Left ventricle myocardium inferior (tissue), 1 donor: ENCODE results near the gene TPO. TPM values are rescaled to one million over a fixed set of nuclear protein-coding genes. Genes with fewer than 3 reads are reported as not detected.

Source experiments
- DNase-seq: peaks from one replicate; pipeline ENCODE4 v3.0.0-alpha.2; 2020
- H3K27ac ChIP-seq: fragments of 200-600 bp; replicated peaks from 2 replicates; pipeline ENCODE4 v1.8.0; 2021
- H3K27me3 ChIP-seq: fragments of 200-600 bp; 2 replicates; pipeline ENCODE4 v1.8.0; 2021; ENCODE audit warnings: low read depth
- H3K36me3 ChIP-seq: fragments of 200-600 bp; 2 replicates; pipeline ENCODE4 v1.8.0; 2021
- H3K4me1 ChIP-seq: fragments of 200-600 bp; 2 replicates; pipeline ENCODE4 v1.8.0; 2021
- H3K4me3 ChIP-seq: fragments of 200-600 bp; 2 replicates; pipeline ENCODE4 v1.8.0; 2021; ENCODE audit warnings: mild to moderate bottlenecking, moderate library complexity
- H3K9me3 ChIP-seq: fragments of 200-600 bp; replicated peaks from 2 replicates; pipeline ENCODE4 v1.8.0; 2021
- CTCF ChIP-seq: fragments of 200-600 bp; IDR thresholded peaks from 2 replicates; pipeline ENCODE4 v1.8.0; 2021; ENCODE audit warnings: antibody characterized with exemption, mild to moderate bottlenecking, borderline replicate concordance
- intact Hi-C: fragments of 100-400 bp; cut with micrococcal nuclease; formaldehyde crosslinking; loops from one replicate; pipeline ENCODE4 v1.11.0; 2022
- total RNA-seq: library from RNA; stranded (reverse); fragmentation: NEBNext Ultra II Directional; extraction: Animal tissue kit (Norgen Biotek cat#: 25700); gene quantifications from one replicate; pipeline ENCODE4 v1.2.1, GENCODE V29; 2021
- donor health status: DM: no; HTN: yes; CAD: no; lungs with severe emphysema.

TPO gene
- total RNA-seq, 1 donor from 2014 or later = 7.1 TPM

DNA sequence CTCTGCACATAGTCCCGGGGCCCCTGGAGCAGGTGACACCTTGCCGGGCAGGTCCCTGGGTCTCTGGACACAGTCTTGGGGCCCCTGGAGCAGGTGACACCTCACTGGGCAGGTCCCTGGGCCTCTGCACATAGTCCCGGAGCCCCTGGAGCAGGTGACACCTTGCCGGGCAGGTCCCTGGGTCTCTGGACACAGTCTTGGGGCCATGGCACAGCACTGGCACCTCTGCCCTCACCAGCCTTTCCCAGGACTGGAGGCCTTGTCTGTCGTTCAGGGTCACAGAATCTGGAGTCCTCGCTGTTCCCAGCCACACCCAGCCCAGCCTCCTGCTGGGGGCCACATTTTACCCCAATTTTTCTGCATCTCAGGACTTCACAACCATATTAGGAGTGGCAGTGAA lies 2.2 kb downstream of the TPO start:
- intact Hi-C loops = no loop called here
- H3K4me1 ChIP-seq = no peaks in the 10 kb centered on the region
- TF ChIP-seq CTCF = no peak
- no peak overlapping the region for H3K27ac ChIP-seq
- DNase-seq = no peak
- H3K27me3 ChIP-seq = peaks cover 5% of the 10 kb centered on the region
- H3K9me3 ChIP-seq = no peaks in the 10 kb centered on the region
- peaks cover 4% of the 10 kb centered on the region for H3K36me3 ChIP-seq
- H3K4me3 ChIP-seq = no peak overlapping the region

- H3K36me3 ChIP-seq = peaks cover 14% of the 10 kb centered on the region
- H3K4me3 ChIP-seq = no peak overlapping the region
- intact Hi-C loops = no loop called here
- peaks cover 23% of the 10 kb centered on the region for H3K27me3 ChIP-seq
- no peaks in the 10 kb centered on the region for H3K4me1 ChIP-seq
- TF ChIP-seq CTCF = no peak
- no peak for DNase-seq
- no peak overlapping the region for H3K27ac ChIP-seq
- no peaks in the 10 kb centered on the region for H3K9me3 ChIP-seq
These were observed 5.3 kb downstream of the TPO start for GRCh38 chr2:1418566-1418965.

- Histone ChIP-seq H3K36me3 (peaks cover 14% of the 10 kb centered on the region), H3K4me3 (no peak overlapping the region), H3K4me1 (no peaks in the 10 kb centered on the region), H3K27ac (no peak overlapping the region), H3K9me3 (no peaks in the 10 kb centered on the region), H3K27me3 (peaks cover 32% of the 10 kb centered on the region)
- no peak for TF ChIP-seq CTCF
- DNase-seq = no peak
- intact Hi-C loops = no loop called here
These were observed 7.7 kb downstream of the TPO start for GRCh38 chr2:1420746-1421480.

DNA sequence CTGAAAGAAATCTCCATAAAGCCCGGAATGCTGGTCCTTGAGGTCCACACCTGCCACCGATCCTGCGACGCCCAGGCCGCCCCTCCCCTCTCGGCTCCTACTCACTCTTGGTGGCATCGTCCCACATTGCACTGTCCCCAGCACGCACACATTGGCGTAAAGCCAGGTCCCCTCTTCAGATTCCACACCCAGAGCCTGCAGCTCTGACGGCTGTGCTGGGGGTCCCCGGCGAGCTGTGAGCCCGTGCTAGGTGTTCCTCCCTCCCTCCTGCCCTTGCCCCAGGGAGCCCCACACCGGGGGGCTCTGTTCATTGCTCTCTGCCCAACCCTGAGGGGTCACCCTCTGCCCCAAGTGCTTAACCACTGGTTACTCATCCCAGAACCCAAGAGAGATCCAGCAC lies 8.5 kb downstream of the TPO start:
- intact Hi-C loops = no loop called here
- no peak for TF ChIP-seq CTCF
- H3K9me3 ChIP-seq = no peaks in the 10 kb centered on the region
- H3K4me1 ChIP-seq = no peaks in the 10 kb centered on the region
- H3K27me3 ChIP-seq = peaks cover 32% of the 10 kb centered on the region
- DNase-seq = no peak
- no peak overlapping the region for H3K4me3 ChIP-seq
- H3K36me3 ChIP-seq = peaks cover 10% of the 10 kb centered on the region
- H3K27ac ChIP-seq = no peak overlapping the region

- no peak for TF ChIP-seq CTCF
- no peak for DNase-seq
- peaks cover 36% of the 10 kb centered on the region for H3K27me3 ChIP-seq
These were observed 8.9 kb downstream of the TPO start for GRCh38 chr2:1422131-1422530.

More at GRCh38 chr2:1422131-1422530, 8.9 kb downstream of the TPO start:
- H3K4me3 ChIP-seq = no peak overlapping the region
- no peak overlapping the region for H3K27ac ChIP-seq
- intact Hi-C loops = no loop called here
- H3K9me3 ChIP-seq = no peaks in the 10 kb centered on the region
- no peaks in the 10 kb centered on the region for H3K4me1 ChIP-seq
- peaks cover 10% of the 10 kb centered on the region for H3K36me3 ChIP-seq
